DOHH2 (cell line): Measurements from ENCODE around the gene MFSD1.

Experiments used
- EZH2phosphoT487 ChIP-seq: fragments of 200-600 bp; sonication (generic); IDR thresholded peaks from 2 replicates; pipeline ENCODE4 v1.6.1; 2017; ENCODE audit warnings: borderline replicate concordance, mild to moderate bottlenecking, antibody characterized with exemption, low read length, moderate library complexity, mixed read lengths
- TF ChIP-seq, protein P1 (sequence below): fragments of 200-600 bp; sonication (generic); IDR thresholded peaks from one replicate; pipeline ENCODE4 v1.5.1; 2014; ENCODE audit warnings: antibody characterized with exemption, mild to moderate bottlenecking, low read depth, low read length; ENCODE audit not compliant: poor library complexity, severe bottlenecking

DNA sequence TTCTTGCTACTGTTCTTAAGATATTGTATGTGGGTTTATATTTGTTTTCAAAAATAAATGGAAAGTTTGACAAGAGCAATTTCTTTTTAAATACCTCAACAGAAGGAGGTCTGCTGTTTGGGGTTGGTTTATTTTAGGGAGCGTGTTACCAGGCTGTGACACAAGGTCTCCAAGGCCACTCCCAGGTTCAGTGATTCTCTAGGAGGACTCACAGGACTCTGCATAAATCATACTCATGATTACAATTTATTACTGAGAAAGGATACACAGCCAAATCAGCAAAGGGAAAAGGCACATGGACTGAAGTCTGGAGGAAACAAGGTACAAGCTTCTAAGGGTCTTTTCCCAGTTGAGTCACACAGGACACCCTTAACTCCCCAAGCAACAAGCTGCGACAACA is 18.8 kb upstream of the MFSD1 start:
- TF ChIP-seq, protein P1, sequence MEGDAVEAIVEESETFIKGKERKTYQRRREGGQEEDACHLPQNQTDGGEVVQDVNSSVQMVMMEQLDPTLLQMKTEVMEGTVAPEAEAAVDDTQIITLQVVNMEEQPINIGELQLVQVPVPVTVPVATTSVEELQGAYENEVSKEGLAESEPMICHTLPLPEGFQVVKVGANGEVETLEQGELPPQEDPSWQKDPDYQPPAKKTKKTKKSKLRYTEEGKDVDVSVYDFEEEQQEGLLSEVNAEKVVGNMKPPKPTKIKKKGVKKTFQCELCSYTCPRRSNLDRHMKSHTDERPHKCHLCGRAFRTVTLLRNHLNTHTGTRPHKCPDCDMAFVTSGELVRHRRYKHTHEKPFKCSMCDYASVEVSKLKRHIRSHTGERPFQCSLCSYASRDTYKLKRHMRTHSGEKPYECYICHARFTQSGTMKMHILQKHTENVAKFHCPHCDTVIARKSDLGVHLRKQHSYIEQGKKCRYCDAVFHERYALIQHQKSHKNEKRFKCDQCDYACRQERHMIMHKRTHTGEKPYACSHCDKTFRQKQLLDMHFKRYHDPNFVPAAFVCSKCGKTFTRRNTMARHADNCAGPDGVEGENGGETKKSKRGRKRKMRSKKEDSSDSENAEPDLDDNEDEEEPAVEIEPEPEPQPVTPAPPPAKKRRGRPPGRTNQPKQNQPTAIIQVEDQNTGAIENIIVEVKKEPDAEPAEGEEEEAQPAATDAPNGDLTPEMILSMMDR = no peak
- no peak for TF ChIP-seq EZH2phosphoT487
